HAP-1 (cell line): ENCODE results near the gene NOS1.
"Not testable (repeated sequence)": the region's sequence is repeated elsewhere in the genome, so short reads cannot be mapped to it uniquely, and the experiment has no call there.

Experiments
- DNase-seq, 2 experiments: peaks; one replicate each; pipeline ENCODE4 v3.0.0-alpha.2; 2016 to 2020; ENCODE audit warnings: low spot score in 2 of 2
- H3K27me3 ChIP-seq: fragments of 250-450 bp; sonication (Bioruptor Pico); 2 replicates; pipeline ENCODE4 v1.5.1; 2020; ENCODE audit warnings: low read depth, mild to moderate bottlenecking, moderate library complexity
- H3K36me3 ChIP-seq: fragments of 250-450 bp; sonication (Bioruptor Pico); replicated peaks from 2 replicates; pipeline ENCODE4 v1.5.1; 2020; ENCODE audit warnings: mild to moderate bottlenecking
- H3K4me1 ChIP-seq: fragments of 250-450 bp; sonication (Bioruptor Pico); 2 replicates; pipeline ENCODE4 v1.5.1; 2020; ENCODE audit warnings: mild to moderate bottlenecking
- H3K4me3 ChIP-seq: fragments of 250-450 bp; sonication (Bioruptor Pico); 2 replicates; pipeline ENCODE4 v1.5.1; 2020; ENCODE audit warnings: mild to moderate bottlenecking, moderate library complexity
- H3K9me3 ChIP-seq: fragments of 250-450 bp; sonication (Bioruptor Pico); 2 replicates; pipeline ENCODE4 v1.5.1; 2020; ENCODE audit warnings: mild to moderate bottlenecking, moderate library complexity
- in situ Hi-C: fragments of 300-500 bp; cut with MboI; formaldehyde crosslinking; loops from 3 replicates; pipeline ENCODE4 v1.14.3; 2020; ENCODE audit warnings: low sequenced_read_pairs, inconsistent platforms, mixed read lengths

Gene NOS1

DNA sequence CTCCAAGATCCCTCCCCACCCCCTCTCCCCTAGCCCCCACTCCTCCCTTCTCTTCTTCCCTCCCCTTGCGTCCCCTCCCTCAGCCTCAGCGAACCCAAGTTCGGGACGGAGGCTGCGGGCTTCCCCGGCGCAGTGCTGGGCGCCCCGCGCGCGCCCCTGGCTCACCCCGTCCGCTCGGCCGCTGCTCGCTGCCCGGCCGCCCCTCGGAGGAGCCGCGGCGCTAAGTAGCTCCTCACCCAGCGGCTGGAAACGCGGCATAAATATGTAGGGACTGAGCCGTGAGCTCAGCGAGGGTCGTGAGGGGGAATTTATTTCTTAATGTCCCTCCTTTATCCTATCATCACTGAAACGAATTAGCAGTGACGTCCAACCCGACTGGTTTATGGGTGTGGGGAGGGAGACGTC is at the start of gene NOS1:
TSS of gene NOS1 (minus strand) at position 280 of the 405 bp plus-strand sequence. CDS start 30,557 bp downstream, outside the sequence.
- Histone ChIP-seq H3K36me3 (no peaks in the 10 kb centered on the region), H3K27me3 (peaks cover 22% of the 10 kb centered on the region), H3K4me3 (no peak within 1 kb of the TSS), H3K4me1 (no peaks in the 10 kb centered on the region), H3K9me3 (no peaks in the 10 kb centered on the region)
- in situ Hi-C loops: no loop called here
- no peak for DNase-seq

DNA sequence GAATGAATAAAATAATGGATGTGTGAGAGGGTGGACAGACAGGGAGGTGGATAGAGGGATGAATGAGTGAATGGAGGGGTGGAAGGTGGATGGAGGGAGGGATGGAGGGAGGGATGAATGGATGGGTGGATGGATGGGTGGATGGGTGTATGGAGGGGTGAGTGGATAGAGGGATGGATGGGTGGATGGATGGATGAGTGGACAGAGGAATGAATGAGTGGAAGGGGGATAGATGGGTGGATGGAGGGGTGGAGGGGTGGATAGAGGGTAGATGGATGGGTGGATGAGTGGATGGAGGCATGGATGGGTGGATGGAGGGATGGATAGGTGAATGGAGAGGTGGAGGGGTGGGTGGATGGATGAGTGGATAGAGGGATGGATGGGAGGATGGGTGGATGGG is 47.9 kb upstream of the NOS1 start:
- H3K36me3 ChIP-seq: no peaks in the 10 kb centered on the region
- no peaks in the 10 kb centered on the region for H3K9me3 ChIP-seq
- no peak overlapping the region for H3K4me3 ChIP-seq
- H3K4me1 ChIP-seq: no peaks in the 10 kb centered on the region
- no peak for DNase-seq
- H3K27me3 ChIP-seq: no peaks in the 10 kb centered on the region
- in situ Hi-C loops: no loop called here

- no peak for DNase-seq
- Histone ChIP-seq H3K4me3 (no peak overlapping the region), H3K36me3 (no peaks in the 10 kb centered on the region), H3K4me1 (no peaks in the 10 kb centered on the region), H3K27me3 (no peaks in the 10 kb centered on the region), H3K9me3 (no peaks in the 10 kb centered on the region)
- in situ Hi-C loops: no loop called here
Observed at GRCh38 chr12:117408161-117408791, 46.9 kb upstream of the NOS1 start.

GRCh38 chr12:117404940-117405339 is 43.5 kb upstream of the NOS1 start:
- H3K9me3 ChIP-seq: no peaks in the 10 kb centered on the region
- in situ Hi-C loops: no loop called here
- no peaks in the 10 kb centered on the region for H3K27me3 ChIP-seq
- no peak overlapping the region for H3K4me3 ChIP-seq
- H3K36me3 ChIP-seq: no peaks in the 10 kb centered on the region
- H3K4me1 ChIP-seq: no peaks in the 10 kb centered on the region
- no peak for DNase-seq

DNA sequence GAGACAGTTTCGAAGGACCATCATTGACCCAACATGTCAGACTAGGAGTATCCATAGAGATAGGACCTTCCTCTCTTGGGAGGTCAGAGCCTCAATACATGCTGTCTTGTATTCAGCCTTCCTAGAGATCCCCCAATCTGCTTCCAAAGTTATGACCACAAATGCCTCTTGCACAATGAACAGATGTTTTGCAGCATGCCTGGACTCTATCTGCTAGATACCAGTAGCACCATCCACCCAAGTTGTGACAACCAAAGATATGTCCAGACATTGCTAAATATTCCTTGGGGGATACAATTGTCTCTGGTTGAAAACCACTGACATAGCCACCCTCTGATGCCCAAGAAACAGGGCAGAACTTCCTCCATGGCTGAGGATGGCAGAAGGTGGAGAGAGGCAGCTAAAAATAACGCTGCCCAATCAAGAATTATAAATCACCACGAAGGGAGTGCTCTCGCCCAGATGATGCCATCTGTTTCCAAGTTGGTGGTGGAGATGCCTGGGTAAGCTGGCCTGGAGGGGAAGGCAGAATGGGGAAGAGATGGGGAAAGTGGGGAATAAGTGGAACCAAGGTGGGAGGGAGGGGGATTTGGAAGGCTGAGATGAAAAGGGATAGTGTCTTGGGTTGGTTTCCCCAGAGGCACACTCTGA is 42.9 kb upstream of the NOS1 start:
- no peak for DNase-seq
- Histone ChIP-seq H3K27me3 (no peaks in the 10 kb centered on the region), H3K9me3 (no peaks in the 10 kb centered on the region), H3K36me3 (no peaks in the 10 kb centered on the region), H3K4me3 (no peak overlapping the region), H3K4me1 (no peaks in the 10 kb centered on the region)
- in situ Hi-C loops: no loop called here

DNA sequence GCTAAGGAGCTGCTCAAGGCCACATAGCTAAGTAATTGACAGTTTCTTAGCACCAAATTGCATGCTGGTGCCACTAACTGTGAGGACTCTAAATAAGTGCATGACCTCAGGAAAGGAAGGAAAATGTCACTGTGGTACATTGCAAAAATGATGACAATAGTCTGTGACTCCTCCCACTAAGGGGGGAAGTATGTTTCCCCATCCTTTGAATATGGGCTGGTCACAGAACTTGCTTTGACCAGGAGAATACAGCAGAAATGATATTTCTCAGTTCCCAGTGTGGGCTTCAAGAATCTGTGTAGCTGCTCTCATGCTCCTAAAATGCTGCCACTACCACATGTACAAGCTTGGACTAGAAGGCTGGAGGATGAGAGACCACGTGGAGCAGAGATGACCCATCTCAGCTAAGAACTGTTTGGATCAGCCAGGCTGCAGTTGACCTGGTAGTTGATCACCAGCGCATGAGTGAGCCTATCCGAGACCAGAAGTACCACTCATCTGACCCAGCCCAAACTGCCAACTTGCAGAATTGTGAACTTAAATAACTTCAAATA is 42.2 kb upstream of the NOS1 start:
- no peak for DNase-seq
- Histone ChIP-seq H3K27me3 (no peaks in the 10 kb centered on the region), H3K9me3 (no peaks in the 10 kb centered on the region), H3K4me3 (no peak overlapping the region), H3K36me3 (no peaks in the 10 kb centered on the region), H3K4me1 (no peaks in the 10 kb centered on the region)
- in situ Hi-C loops: no loop called here

- H3K4me3 ChIP-seq: no peak overlapping the region
- H3K4me1 ChIP-seq: no peaks in the 10 kb centered on the region
- DNase-seq: no peak
- no peaks in the 10 kb centered on the region for H3K27me3 ChIP-seq
- no peaks in the 10 kb centered on the region for H3K36me3 ChIP-seq
- no peaks in the 10 kb centered on the region for H3K9me3 ChIP-seq
- in situ Hi-C loops: no loop called here
Observed at GRCh38 chr12:117402363-117402762, 40.9 kb upstream of the NOS1 start.

DNA sequence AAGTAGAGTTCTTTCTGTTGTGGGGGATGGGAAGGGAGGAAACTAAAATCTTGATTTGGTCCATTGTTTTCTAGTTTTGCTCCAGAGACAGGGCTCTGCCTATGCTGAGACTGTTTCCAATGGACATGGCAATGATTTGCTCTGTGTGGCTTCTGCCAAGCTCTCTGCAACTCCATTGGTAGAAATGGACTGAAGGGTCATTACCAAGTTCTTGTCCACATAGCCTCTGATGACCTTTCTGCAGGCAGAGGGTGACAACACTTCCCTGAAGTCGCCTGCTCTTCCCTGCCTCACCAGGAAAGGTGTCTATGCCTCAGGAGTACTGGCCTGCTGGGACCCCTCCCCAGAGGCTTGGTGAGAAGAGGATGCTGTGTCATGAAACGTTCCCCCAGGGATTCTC is 39.5 kb upstream of the NOS1 start:
- Histone ChIP-seq H3K27me3 (no peaks in the 10 kb centered on the region), H3K4me3 (no peak overlapping the region), H3K36me3 (no peaks in the 10 kb centered on the region), H3K4me1 (no peaks in the 10 kb centered on the region), H3K9me3 (no peaks in the 10 kb centered on the region)
- in situ Hi-C loops: no loop called here
- DNase-seq: no peak

GRCh38 chr12:117398482-117398881 is 37.1 kb upstream of the NOS1 start:
- in situ Hi-C loops, H3K36me3 ChIP-seq, DNase-seq, H3K27me3 ChIP-seq, H3K4me3 ChIP-seq, H3K4me1 ChIP-seq, H3K9me3 ChIP-seq: not testable (repeated sequence)

DNA sequence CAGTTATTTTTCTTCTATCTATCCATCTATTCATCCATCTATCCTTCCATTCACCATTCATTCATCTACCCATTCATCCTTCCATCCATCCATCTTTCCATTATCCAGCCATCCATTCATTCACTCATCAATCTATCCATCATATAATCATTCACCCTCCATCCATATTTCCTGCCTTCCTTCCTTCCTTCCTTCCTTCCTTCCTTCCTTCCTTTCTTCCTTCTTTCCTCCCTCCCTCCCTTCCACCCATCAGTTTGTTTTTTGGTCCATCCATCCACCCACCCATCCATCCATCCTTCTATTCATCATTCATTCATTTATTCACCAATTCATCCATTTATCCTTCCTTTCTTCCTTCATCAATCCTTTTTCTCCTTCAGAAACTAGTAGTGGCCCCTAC is 34.3 kb upstream of the NOS1 start:
- H3K4me1 ChIP-seq: no peaks in the 10 kb centered on the region
- no peak for DNase-seq
- in situ Hi-C loops: no loop called here
- no peaks in the 10 kb centered on the region for H3K27me3 ChIP-seq
- no peak overlapping the region for H3K4me3 ChIP-seq
- no peaks in the 10 kb centered on the region for H3K36me3 ChIP-seq
- no peaks in the 10 kb centered on the region for H3K9me3 ChIP-seq

DNA sequence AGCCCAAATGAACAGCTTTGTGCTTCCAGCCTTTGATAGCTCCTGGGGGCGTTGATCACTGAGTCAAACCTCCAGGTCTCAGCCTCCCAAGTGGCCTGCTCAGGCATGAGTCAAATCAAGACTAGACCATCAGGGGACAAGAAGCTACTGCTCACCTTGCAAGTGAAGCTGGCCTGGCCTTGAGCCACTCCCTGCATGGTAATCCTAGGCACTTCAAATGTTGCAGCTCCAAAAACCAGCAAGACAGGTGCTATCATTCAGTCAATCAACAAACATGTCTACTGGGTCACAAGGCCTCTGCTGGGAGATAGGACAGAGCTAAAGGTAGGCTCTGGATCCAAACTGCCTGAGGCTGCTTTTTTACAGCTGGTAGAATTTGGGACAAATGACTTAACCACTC is 33.1 kb upstream of the NOS1 start:
- Histone ChIP-seq H3K4me1 (no peaks in the 10 kb centered on the region), H3K36me3 (no peaks in the 10 kb centered on the region)
- no peak for DNase-seq

DNA sequence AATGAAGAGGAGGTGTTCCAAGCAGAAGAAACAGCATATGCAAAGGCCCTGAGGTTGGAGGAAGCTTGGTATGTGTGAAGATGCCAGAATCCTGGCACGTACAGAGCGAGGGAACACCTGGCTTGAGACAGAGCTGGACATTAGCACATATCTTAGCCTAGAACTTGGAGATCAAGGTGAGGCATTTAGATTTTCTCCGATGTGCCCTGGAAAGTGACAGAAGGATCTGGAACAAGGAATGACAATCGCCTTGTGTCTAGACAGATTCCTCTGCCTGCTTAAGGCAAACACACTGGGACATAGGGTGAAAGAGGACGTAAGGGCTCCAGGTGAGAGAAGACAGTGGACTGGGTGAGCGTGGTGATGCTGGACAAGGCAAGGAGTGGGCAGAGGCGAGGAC is 32.2 kb upstream of the NOS1 start:
- no peaks in the 10 kb centered on the region for H3K36me3 ChIP-seq
- in situ Hi-C loops: no loop called here
- H3K4me1 ChIP-seq: no peaks in the 10 kb centered on the region
- H3K27me3 ChIP-seq: no peaks in the 10 kb centered on the region
- DNase-seq: no peak
- H3K9me3 ChIP-seq: no peaks in the 10 kb centered on the region
- no peak overlapping the region for H3K4me3 ChIP-seq

More for the DNA sequence above, 33.1 kb upstream of the NOS1 start:
- Histone ChIP-seq H3K27me3 (no peaks in the 10 kb centered on the region), H3K4me3 (no peak overlapping the region), H3K9me3 (no peaks in the 10 kb centered on the region)
- in situ Hi-C loops: no loop called here

DNA sequence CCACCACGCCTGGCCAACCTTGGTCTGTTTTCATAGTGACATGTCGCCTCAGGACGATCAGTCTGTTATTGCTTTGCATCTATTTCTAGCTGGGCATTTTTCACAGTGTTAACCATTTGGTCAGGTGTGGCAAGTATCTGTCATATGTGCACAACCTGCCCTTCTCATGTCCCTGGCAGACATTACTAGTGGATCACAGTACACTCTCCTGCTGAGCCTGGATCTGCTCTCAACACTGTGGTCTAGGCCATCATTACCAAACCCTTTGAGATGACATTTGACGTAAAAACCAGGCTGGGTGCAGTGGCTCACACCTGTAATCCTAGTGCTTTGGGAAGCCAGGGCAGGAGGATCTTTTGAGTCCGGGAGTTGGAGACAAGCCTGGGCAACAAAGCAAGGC is 29.4 kb upstream of the NOS1 start:
- H3K36me3 ChIP-seq: no peaks in the 10 kb centered on the region
- H3K4me1 ChIP-seq: no peaks in the 10 kb centered on the region
- no peak overlapping the region for H3K4me3 ChIP-seq
- no peaks in the 10 kb centered on the region for H3K9me3 ChIP-seq
- no peak for DNase-seq
- H3K27me3 ChIP-seq: no peaks in the 10 kb centered on the region
- in situ Hi-C loops: no loop called here

GRCh38 chr12:117388951-117389446 is 27.6 kb upstream of the NOS1 start:
- Histone ChIP-seq H3K36me3 (no peaks in the 10 kb centered on the region), H3K27me3 (no peaks in the 10 kb centered on the region), H3K9me3 (no peaks in the 10 kb centered on the region), H3K4me1 (no peaks in the 10 kb centered on the region), H3K4me3 (no peak overlapping the region)
- in situ Hi-C loops: no loop called here
- no peak for DNase-seq
